ENCODE measurements around the gene PRKCE. TPM values are rescaled to one million over a fixed set of nuclear protein-coding genes. Genes with fewer than 3 reads are reported as not detected.

PRKCE gene
- total RNA-seq, 1 donor from 2014 or later: 18.4 TPM

Other genes with a start within 250 kb of the PRKCE start
- 16.2 to 22.6 TPM (median 19.3 TPM) in 3 replicates for gene SRBD1, start 40.4 kb upstream of the PRKCE start, total RNA-seq

Data from mesothelial cell of epicardium (in vitro differentiated cells).